Measurements from ENCODE around the gene C3orf70. TPM values are rescaled to one million over a fixed set of nuclear protein-coding genes. Genes with fewer than 3 reads are reported as not detected.

C3orf70 gene
- total RNA-seq, 1 donor from 2014 or later, result 0.02 TPM

DNA sequence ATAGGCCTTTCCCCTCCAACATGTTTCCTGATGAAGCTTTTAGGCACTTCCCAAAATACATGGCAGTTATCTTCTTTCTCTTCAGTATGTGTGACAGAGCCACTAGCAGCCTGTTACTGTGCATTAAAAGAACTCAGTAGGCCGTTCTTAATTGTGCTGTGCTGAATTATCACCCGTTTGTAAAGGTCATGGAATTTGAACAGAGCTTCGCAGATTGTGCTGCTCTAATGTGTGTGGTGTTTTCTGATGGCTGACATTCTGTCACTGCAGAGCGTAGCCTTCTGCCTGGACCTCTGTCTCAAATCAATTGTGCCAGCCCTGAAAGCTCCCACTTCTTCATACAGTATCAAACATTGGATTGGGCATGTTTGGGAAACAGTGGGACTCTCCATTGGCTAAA, 111.3 kb downstream of the C3orf70 start:
- intact Hi-C loops (cut with micrococcal nuclease), result no loop called here

DNA sequence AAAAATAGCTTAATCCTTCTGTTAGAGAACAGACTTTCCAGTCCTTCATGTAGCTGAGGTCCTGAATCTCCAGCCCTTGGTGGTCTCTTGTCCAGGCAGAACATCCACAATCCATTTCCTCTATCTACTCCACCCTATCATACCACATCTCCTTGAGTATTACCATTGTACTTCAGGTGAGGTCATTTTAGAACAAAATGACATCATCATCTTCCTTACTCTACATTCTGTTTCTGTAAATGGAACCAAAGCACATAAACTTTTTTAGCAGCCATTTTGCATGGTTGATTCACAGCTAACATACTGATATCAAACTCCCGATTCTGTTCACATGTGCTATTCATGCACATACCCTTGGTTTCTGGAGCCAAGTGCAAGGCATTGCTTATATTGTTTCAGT, 112.4 kb downstream of the C3orf70 start:
- Mint-ChIP-seq H3K27ac (no peak overlapping the region), H3K27me3 (no peaks in the 10 kb centered on the region), H3K4me3 (no peak overlapping the region), H3K36me3 (ENCODE audit: low read depth) (peaks cover 19% of the 10 kb centered on the region), H3K4me1 (no peaks in the 10 kb centered on the region), H3K9me3 (peaks cover 4% of the 10 kb centered on the region)
- no peak for DNase-seq
- intact Hi-C loops (cut with micrococcal nuclease), result no loop called here

More for the DNA sequence above, 111.3 kb downstream of the C3orf70 start:
- Mint-ChIP-seq H3K27me3 (no peaks in the 10 kb centered on the region), H3K36me3 (ENCODE audit: low read depth) (peaks cover 13% of the 10 kb centered on the region), H3K27ac (no peak overlapping the region), H3K4me1 (no peaks in the 10 kb centered on the region), H3K9me3 (no peaks in the 10 kb centered on the region), H3K4me3 (no peak overlapping the region)
- DNase-seq, result no peak

DNA sequence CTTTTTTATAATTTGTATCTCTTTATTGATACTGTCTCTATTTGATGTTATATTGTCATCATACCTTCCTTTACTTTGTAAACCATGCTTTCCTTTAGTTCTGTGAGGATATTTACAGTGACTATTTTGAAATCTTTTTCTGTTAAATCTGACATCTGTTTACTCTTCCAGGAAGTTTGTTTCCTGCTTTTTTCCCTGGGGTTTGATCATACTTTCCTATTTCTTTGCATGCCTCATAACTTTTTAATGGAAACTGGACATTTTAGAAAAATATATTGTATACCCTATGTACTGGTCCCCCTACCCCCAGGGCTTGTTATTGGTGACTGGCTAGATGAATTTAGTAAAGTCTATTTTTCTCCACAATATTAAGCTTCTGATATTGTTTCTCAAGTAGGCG, 115.1 kb downstream of the C3orf70 start:
- peaks cover 11% of the 10 kb centered on the region for H3K9me3 Mint-ChIP-seq
- H3K4me1 Mint-ChIP-seq, result no peaks in the 10 kb centered on the region
- H3K27ac Mint-ChIP-seq, result no peak overlapping the region
- intact Hi-C loops (cut with micrococcal nuclease), result no loop called here
- no peak overlapping the region for H3K4me3 Mint-ChIP-seq
- H3K27me3 Mint-ChIP-seq, result no peaks in the 10 kb centered on the region
- H3K36me3 Mint-ChIP-seq (ENCODE audit: low read depth), result peaks cover 34% of the 10 kb centered on the region
- no peak for DNase-seq

DNA sequence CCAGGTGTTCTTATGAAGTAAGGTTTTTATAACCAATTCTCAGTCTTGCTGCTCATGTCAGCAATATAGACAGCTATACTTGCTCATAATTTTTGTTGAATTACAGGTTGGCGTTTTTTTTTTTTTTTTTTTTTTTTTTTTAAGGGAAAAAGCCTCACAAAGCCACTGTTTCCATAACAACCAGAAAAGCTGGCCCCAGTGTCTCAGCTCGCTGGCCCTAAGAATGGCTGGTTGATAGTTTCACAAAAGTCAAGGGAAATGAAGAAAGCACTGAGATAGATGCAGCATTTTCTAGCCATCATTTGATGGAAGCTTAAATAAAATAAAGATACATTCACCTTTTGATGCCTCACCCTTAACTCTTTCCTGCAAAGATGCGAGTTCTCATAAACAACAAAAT, 121.9 kb downstream of the C3orf70 start:
- intact Hi-C loops (cut with micrococcal nuclease), result no loop called here
- H3K4me1 Mint-ChIP-seq, result no peaks in the 10 kb centered on the region

DNA sequence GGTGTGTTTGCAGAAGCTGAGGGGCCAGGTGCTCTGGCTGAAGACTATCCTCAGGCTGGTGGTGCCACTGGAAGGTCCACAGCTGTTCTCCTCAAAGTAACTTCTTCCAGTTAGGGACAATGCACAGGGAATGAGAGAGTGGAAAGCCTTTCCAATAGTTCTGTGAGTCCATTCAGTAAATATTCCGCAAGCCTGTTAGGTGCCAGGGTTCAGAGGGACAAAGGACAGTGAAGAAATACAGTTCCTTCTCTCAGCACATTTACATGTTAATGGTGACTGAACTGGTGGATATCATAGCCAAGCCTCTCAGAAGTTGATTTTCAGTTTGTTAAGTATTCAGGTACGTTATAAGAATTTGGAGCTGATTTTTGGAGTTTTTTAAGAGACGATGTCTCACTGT, 122.5 kb downstream of the C3orf70 start:
- peaks cover 7% of the 10 kb centered on the region for H3K9me3 Mint-ChIP-seq
- H3K27ac Mint-ChIP-seq, result no peak overlapping the region
- no peaks in the 10 kb centered on the region for H3K4me1 Mint-ChIP-seq
- intact Hi-C loops (cut with micrococcal nuclease), result no loop called here
- no peak overlapping the region for H3K4me3 Mint-ChIP-seq
- DNase-seq, result no peak
- H3K36me3 Mint-ChIP-seq (ENCODE audit: low read depth), result peaks cover 37% of the 10 kb centered on the region
- H3K27me3 Mint-ChIP-seq, result no peaks in the 10 kb centered on the region

More for the DNA sequence above, 121.9 kb downstream of the C3orf70 start:
- DNase-seq, result no peak
- Mint-ChIP-seq H3K36me3 (ENCODE audit: low read depth) (peaks cover 37% of the 10 kb centered on the region), H3K27ac (no peak overlapping the region), H3K4me3 (no peak overlapping the region), H3K27me3 (no peaks in the 10 kb centered on the region), H3K9me3 (peaks cover 11% of the 10 kb centered on the region)

DNA sequence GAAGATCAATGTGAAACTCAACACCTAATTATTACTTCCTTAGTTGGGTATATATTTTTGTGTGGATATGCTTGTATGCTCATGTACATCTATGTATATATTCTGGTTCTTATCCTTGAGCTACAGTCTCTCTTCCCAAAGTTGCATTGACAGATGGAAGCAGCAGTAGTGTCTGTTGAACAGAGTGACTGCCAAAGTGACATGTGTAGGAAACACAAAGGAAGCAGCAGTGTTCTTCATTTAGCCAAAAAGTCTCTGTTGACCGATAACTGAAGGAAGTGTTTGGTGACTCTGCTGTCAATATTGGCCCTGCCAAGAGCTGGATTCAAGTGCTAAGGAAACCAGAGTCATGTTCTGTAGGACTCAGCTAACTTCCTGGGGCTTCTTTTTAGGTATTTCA, 123.8 kb downstream of the C3orf70 start:
- no peak overlapping the region for H3K27ac Mint-ChIP-seq
- no peak for DNase-seq
- intact Hi-C loops (cut with micrococcal nuclease), result no loop called here
- H3K27me3 Mint-ChIP-seq, result no peaks in the 10 kb centered on the region
- H3K9me3 Mint-ChIP-seq, result no peaks in the 10 kb centered on the region
- H3K4me3 Mint-ChIP-seq, result no peak overlapping the region
- peaks cover 38% of the 10 kb centered on the region for H3K36me3 Mint-ChIP-seq (ENCODE audit: low read depth)
- no peaks in the 10 kb centered on the region for H3K4me1 Mint-ChIP-seq

DNA sequence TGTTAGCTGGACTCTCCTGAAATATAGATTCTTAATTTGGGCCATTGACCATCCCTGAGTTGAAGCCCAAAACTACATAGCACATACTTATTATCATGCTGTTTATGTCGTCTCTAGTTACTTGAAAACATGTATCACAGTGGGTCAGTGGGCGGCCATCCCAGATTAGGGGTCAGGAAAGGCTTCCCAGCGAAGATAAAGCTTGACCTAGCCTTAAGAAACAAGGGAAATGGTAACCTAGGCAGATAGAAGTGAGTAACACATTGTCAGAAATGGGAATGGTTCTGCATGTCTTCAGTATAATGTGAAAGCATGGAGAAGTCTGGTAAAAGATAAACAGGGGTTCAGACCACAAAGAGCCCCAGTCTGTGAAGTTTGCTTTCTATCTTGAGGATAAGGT, 124.7 kb downstream of the C3orf70 start:
- peaks cover 37% of the 10 kb centered on the region for H3K36me3 Mint-ChIP-seq (ENCODE audit: low read depth)
- H3K4me1 Mint-ChIP-seq, result peaks cover 2% of the 10 kb centered on the region
- H3K27ac Mint-ChIP-seq, result no peak overlapping the region
- intact Hi-C loops (cut with micrococcal nuclease), result no loop called here
- no peak overlapping the region for H3K4me3 Mint-ChIP-seq
- no peaks in the 10 kb centered on the region for H3K27me3 Mint-ChIP-seq
- H3K9me3 Mint-ChIP-seq, result no peaks in the 10 kb centered on the region
- DNase-seq, result no peak

Other genes with a start within 250 kb of the C3orf70 start
- 2.1 and 2.4 TPM in 2 replicates for gene EHHADH, start 101.0 kb upstream of the C3orf70 start, total RNA-seq
- gene MAP3K13, start 210.1 kb upstream of the C3orf70 start, total RNA-seq, result 11.3 and 14.5 TPM in 2 replicates

Data from activated CD4-positive, alpha-beta T cell treated with anti-CD3 and anti-CD28 coated beads, Interleukin-2, amount 10 ng/mL, durations not matched to agents 24 days and 14 days (primary cell).